CD4-positive, alpha-beta T cell treated with Interleukin-12 subunit alpha and Interleukin-12 subunit beta, for 1 hour (primary cell): Measurements from ENCODE around the gene MIGA1.

Source experiments
- DNase-seq: peaks from one replicate; pipeline ENCODE4 v3.0.0-alpha.2; 2020

MIGA1 gene

GRCh38 chr1:77925956-77926355 is 146.5 kb downstream of the MIGA1 start:
- no peak for DNase-seq

- no peak for DNase-seq
These were observed 147.3 kb downstream of the MIGA1 start for GRCh38 chr1:77926561-77927357.

GRCh38 chr1:77927414-77927813 is 148.0 kb downstream of the MIGA1 start:
- no peak for DNase-seq
